ENCODE data around the gene NRF1.
"Not testable (repeated sequence)": the region's sequence is repeated elsewhere in the genome, so short reads cannot be mapped to it uniquely, and the experiment has no call there.

The NRF1 gene

GRCh38 chr7:129784783-129785684 is 173.5 kb downstream of the NRF1 start:
- no peak for DNase-seq

GRCh38 chr7:129785685-129786514 is 174.4 kb downstream of the NRF1 start:
- DNase-seq: no peak

GRCh38 chr7:129786825-129787563 is 175.5 kb downstream of the NRF1 start:
- DNase-seq: no peak

GRCh38 chr7:129789000-129789399 is 177.5 kb downstream of the NRF1 start:
- no peak for DNase-seq

- DNase-seq: no peak
Observed at GRCh38 chr7:129789652-129790051, 178.1 kb downstream of the NRF1 start.

GRCh38 chr7:129790136-129790535 is 178.6 kb downstream of the NRF1 start:
- DNase-seq: no peak

GRCh38 chr7:129792721-129793120 is 181.2 kb downstream of the NRF1 start:
- no peak for DNase-seq

GRCh38 chr7:129793506-129794310 is 182.2 kb downstream of the NRF1 start:
- no peak for DNase-seq

- DNase-seq: not testable (repeated sequence)
Observed at GRCh38 chr7:129794461-129794860, 182.9 kb downstream of the NRF1 start.

GRCh38 chr7:129796186-129796775 is 184.8 kb downstream of the NRF1 start:
- no peak for DNase-seq

GRCh38 chr7:129797214-129797789 is 185.8 kb downstream of the NRF1 start:
- DNase-seq: no peak

- no peak for DNase-seq
Observed at GRCh38 chr7:129798616-129799349, 187.3 kb downstream of the NRF1 start.

GRCh38 chr7:129799350-129799955 is 187.9 kb downstream of the NRF1 start:
- no peak for DNase-seq

GRCh38 chr7:129800901-129801300 is 189.4 kb downstream of the NRF1 start:
- DNase-seq: no peak

- DNase-seq: no peak
Observed at GRCh38 chr7:129801882-129802281, 190.4 kb downstream of the NRF1 start.

GRCh38 chr7:129803546-129804081 is 192.1 kb downstream of the NRF1 start:
- no peak for DNase-seq

GRCh38 chr7:129804111-129804889 is 192.8 kb downstream of the NRF1 start:
- no peak for DNase-seq

- no peak for DNase-seq
Observed at GRCh38 chr7:129804890-129805719, 193.6 kb downstream of the NRF1 start.

Measured in activated gamma-delta T cell (primary cell).